ENCODE measurements around the gene CELF1.

DNA sequence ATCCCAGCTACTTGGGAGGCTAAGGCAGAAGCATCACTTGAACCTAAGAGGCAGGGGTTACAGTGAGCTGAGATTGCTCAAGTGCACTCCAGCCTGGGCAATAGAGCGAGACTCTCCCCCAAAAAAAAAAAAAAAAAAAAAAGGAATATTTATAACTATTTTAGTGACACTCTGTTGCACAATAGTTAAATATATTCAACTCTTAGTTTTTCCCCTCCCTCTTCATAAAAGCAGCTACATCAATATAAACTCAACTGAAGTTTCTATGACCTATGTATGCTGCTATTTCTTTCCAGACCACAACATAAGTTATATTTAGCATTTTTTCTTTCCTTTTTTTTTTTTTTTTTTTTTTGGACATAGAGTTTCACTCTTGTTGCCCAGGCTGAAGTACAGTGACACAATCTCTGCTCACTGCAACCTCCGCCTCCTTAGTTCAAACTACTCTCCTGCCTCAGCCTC, 19.2 kb downstream of the CELF1 start:
- TF ChIP-seq CTCF (IDR thresholded peaks at IDR 0.05; ENCODE audit: low read length) (no peak), EZH2 (optimal IDR thresholded peaks at IDR 0.05; ENCODE audit: low read depth, low read length) (no peak)

All from MM.1S (cell line).